GM19099 (cell line): ENCODE measurements around the gene GRIP2.

Experiments
- POLR2A ChIP-seq: IDR thresholded peaks from 3 replicates; pipeline ENCODE4 v1.6.1; 2011; ENCODE audit warnings: low read depth; ENCODE audit not compliant: insufficient read length; ENCODE audit errors: extremely low read depth

The GRIP2 gene

GRCh38 chr3:14511623-14512280 is 28.4 kb downstream of the GRIP2 start:
- no peak for TF ChIP-seq POLR2A

DNA sequence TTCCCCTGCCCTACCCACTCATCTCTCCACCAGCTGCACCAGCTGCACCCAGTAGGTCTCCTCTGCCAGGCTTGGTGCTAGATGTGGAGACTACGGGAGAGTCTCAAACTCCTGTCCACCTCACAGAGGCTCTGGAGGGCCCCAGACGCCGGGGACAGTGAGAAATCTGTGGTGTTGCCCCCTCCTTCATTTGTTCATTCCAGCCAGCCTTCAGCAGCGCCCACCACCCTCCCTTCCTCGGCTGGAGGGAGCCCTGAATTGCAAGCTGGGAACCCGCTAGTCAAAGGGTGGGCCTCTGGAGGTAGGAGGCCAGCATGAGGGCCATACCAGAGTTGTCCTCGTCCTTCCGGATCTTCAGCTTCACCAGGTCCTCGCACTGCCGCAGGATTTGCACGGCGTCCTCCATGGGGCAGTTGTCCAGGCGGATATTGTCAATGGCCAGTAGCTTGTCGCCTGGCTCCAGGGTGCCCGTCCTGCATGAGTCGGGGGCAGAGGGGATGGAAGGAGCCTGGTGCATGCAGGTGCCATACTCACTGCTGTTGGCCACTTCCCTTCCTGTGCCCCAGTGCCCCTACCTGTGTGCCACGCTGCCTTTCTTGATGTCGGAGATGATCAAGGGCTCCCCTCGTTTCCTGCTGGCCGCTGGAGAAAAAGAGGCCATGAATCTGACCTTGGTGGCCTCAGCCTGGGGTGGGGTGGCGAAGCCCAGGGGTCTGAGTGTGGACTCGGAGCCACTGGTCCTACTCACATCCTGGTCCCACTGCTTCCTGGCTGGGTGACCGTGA is 29.1 kb downstream of the GRIP2 start:
- no peak for TF ChIP-seq POLR2A

DNA sequence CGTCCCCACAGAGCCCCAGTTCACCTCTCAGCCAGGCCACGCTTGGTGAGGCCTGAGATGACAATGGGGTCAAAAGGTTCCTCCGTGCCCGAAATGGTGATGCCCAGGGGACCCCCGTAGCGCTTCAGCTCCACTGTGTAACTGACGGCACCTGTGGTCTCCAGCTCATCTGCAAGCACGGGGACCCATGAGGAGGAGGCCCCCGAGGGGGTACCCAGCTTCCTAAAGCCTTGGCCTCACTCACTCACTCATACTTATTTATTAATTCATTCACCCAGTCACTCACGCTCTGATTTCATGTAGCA is 30.4 kb downstream of the GRIP2 start:
- no peak for TF ChIP-seq POLR2A

GRCh38 chr3:14508966-14509795 is 31.0 kb downstream of the GRIP2 start:
- no peak for TF ChIP-seq POLR2A

- TF ChIP-seq POLR2A: no peak
Observed at GRCh38 chr3:14508505-14508819, 31.7 kb downstream of the GRIP2 start.

GRCh38 chr3:14507757-14508504 is 32.2 kb downstream of the GRIP2 start:
- no peak for TF ChIP-seq POLR2A

- no peak for TF ChIP-seq POLR2A
Observed at GRCh38 chr3:14507305-14507741, 32.8 kb downstream of the GRIP2 start.

DNA sequence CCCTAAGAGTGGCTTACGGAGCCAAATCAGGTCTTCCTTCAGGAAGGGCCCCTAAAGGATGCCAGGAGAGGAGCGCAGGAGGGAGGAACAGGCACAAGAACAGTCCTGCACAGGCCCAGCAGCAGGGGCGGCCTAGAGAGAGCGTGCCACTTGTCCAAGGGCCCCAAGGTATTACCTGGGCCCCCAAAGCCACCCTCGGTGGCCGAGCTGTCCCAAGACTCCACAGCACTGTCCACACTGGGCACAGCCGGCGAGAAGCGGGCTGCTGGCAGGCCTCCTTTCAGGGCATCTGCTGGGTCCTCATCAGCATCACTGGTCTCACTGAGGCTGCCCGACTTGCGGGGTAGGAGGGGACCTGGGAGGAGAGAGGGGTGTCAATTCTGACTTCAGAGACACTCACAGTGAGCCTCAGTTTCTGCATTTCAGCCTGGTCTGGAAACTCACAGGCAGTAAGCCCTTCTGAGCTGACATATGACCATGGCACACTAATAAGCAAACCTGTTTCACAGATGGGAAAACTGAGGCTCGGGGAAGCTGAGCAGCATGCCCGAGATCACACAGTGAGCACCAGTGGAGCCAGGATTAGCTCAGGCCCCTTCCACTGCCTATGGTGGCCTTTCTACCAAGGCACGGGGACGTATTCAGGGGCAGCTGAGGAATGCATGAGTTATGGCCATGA is 33.4 kb downstream of the GRIP2 start:
- no peak for TF ChIP-seq POLR2A

- TF ChIP-seq POLR2A: no peak
Observed at GRCh38 chr3:14505803-14506500, 34.2 kb downstream of the GRIP2 start.

DNA sequence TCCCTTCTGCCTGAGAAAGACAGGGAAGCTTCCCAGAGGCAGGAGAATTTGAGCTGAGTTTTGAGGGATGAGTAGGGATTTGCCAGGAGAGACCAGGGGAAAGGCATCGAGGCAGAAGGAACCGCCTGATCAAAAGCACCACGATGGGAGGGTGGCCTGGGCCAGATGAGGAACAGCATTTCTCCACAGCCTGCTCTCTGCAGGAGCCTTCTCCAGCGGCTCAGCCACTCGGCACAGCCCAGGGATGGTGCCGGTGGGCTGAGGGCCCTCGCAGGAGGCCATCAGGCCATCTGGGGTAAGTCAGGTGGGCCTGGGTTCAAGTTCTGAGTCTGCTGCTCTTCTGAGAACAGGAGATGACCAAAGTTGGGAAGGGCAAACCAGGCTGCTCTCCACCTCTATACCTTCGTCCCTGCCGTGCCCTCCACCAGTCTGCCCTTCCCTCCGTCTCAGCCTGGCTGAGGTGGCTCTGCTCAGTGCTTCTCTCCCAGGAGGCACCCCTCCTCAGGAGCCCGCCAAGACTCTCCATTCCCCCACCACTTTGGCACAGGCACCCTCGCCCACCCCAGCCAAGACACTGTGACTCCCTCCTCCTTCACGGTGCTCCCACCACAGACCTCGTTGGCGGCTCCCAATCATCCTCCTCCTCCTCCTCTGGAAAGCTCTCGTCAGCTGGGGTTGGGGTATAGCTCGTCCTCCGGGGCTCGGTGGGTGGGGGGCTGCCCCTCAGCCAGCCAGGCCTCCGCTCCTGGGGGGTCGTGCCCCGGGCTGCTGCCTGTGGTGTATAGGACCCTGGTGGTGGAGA is 34.9 kb downstream of the GRIP2 start:
- no peak for TF ChIP-seq POLR2A

- no peak for TF ChIP-seq POLR2A
Observed at GRCh38 chr3:14503706-14504065, 36.5 kb downstream of the GRIP2 start.

- no peak for TF ChIP-seq POLR2A
Observed at GRCh38 chr3:14503033-14503705, 37.0 kb downstream of the GRIP2 start.

GRCh38 chr3:14502472-14502871 is 37.7 kb downstream of the GRIP2 start:
- no peak for TF ChIP-seq POLR2A

- TF ChIP-seq POLR2A: no peak
Observed at GRCh38 chr3:14497321-14497720, 42.8 kb downstream of the GRIP2 start.
